NK-92 (cell line): ENCODE results near the gene MRFAP1.

Experiments used
- DNase-seq: peaks from one replicate; lab custom pipeline; 2025; ENCODE audit not compliant: unreplicated experiment; lab: John Stamatoyannopoulos, UW

Gene MRFAP1

DNA sequence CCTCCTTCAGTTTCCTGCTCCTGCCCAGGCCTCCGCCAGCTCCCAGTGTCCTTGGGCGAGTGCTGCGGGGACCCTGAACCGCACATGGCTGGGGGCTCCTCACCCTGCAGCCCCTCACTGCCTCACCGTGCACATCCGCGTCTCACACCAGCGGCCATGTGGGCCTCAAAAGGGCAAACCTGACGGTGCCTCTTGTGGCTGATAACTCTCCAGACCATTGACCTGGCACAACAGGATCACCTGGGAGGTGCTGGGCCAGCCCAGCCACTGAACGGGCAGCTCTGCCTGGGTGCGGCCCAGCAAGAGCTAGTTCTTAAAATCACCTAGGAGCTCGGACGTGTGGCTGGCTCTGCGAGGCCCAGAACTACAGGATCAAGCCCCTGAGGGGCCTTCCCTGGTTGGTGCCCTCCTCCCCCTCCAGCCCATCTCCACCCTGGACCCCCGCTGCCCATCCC lies 49.0 kb downstream of the MRFAP1 start:
- no peak for DNase-seq
